H1 (cell line): ENCODE measurements around the gene ITGA11. TPM values are rescaled to one million over a fixed set of nuclear protein-coding genes. Genes with fewer than 3 reads are reported as not detected.

Experiments used
- JUN ChIP-seq: IDR thresholded peaks from 2 replicates; pipeline ENCODE4 v1.6.1; 2011; ENCODE audit warnings: low read depth, mild to moderate bottlenecking, improper control_type of control experiment, low read length
- SIN3A ChIP-seq, 2 experiments: IDR thresholded peaks in 1 of 2; conservative IDR thresholded peaks in 1 of 2; 2 replicates each; pipeline ENCODE4 v1.6.1; 2011 to 2012; ENCODE audit warnings: low read length in 2 of 2, improper control_type of control experiment in 1 of 2, low read depth in 1 of 2, mild to moderate bottlenecking in 1 of 2
- polyA plus RNA-seq, 7 experiments: library from polyadenylated mRNA; depleted of rRNA in 3 of 7; stranded (reverse) in 5 of 7; unstranded in 2 of 7; fragments of >200 nt in 5 of 7; fragments of 200-250 nt in 2 of 7; gene quantifications; 1 replicate in 5 of 7; 2 replicates in 1 of 7; 4 replicates in 1 of 7; pipeline versions ENCODE4 v1.2.1 to v1.2.3, GENCODE V29; 2011 to 2013; ENCODE audit warnings: missing spikeins in 2 of 7, mixed read lengths in 2 of 7
- total RNA-seq: library from RNA; stranded (reverse); fragmentation: NEBNext Ultra II Directional; extraction: Animal tissue kit (Norgen Biotek cat#: 25700); gene quantifications from 2 replicates; pipeline ENCODE4 v1.2.1, GENCODE V29; 2021

ITGA11 gene
- total and polyA plus RNA-seq, 2 of the 8 experiments (the other 6 are each of a cell fraction or from before 2014, with no cell fraction given) = 0.05 to 0.06 TPM

DNA sequence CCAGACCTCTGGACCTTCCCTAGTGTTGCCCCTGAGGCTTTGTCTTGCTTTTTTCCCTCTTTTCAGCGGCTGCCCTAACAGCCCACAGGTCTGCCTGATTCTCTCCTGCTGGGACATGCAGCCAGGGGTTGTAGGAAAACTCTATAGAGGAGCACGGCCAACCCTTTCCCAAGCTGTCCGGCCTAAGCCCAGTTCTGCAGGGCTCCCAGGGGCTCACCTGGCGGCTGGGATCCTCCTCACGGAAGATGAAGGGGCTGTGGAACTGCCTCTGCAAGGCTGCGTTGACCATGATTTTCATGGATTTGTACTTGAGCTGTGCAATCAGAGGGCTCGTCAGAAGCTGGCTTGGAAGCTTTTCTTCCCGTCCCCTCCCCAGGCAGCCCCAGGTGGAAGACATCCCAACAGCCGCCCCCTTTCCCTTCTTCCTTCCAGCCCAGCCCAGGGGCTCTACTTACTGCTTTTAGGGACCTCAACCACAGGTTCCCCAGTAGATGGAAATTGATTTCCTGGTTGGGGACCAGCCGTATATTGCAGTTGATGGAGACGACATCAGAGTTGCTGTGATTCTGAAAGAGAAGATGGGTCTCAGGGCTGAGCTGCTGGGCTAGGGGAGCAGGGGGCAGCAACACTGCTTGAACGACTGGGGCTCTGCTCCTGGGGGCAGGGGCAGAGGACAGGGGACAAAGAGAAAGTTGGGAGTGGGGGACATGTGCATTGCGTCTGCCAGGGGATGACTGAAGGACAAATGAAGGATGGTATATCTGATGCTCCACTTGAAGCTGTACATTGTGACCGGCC lies 124.6 kb downstream of the ITGA11 start (continued):
- TF ChIP-seq JUN = no peak
- no peak for TF ChIP-seq SIN3A (conservative IDR thresholded peaks at IDR 0.05 in 1 of 2, IDR thresholded peaks at IDR 0.05 in 1 of 2; ENCODE audit: low read depth in 1 of 2, low read length in 2 of 2)
